B cell (primary cell): Measurements from ENCODE around the gene PPP1R36. TPM values are rescaled to one million over a fixed set of nuclear protein-coding genes. Genes with fewer than 3 reads are reported as not detected.

Experiments used
- ATAC-seq: fragments of 200-7000 bp; cut with Tn5 transposase; one replicate; pipeline ENCODE4 v1.10.0; 2021; ENCODE audit warnings: low read depth, mild to moderate bottlenecking, moderate number of reproducible peaks, moderate library complexity
- CTCF ChIA-PET: fragments of 350-600 bp; sonication (Branson Sonifier 250); formaldehyde crosslinking; loops from one replicate; lab custom pipeline; 2021; ENCODE audit warnings: antibody characterized with exemption, inconsistent platforms; lab: Charles Lee
- POLR2A ChIA-PET: fragments of 350-600 bp; sonication (Branson Sonifier 250); formaldehyde crosslinking; loops from one replicate; lab custom pipeline; 2021; ENCODE audit warnings: antibody characterized with exemption; lab: Charles Lee
- DNase-seq: peaks from one replicate; pipeline ENCODE4 v3.0.0; 2013
- H2AFZ ChIP-seq: 2 replicates; pipeline ENCODE4 v1.6.1; 2012; ENCODE audit warnings: mild to moderate bottlenecking, low read depth, low read length; ENCODE audit not compliant: insufficient read depth, poor library complexity, severe bottlenecking
- H3K27ac ChIP-seq, 2 donors: 1 replicate in 1 of 2; 2 replicates in 1 of 2; pipeline ENCODE4 v1.5.1; 2012 to 2013; ENCODE audit warnings: low read length in 2 of 2, mild to moderate bottlenecking in 2 of 2, moderate library complexity in 1 of 2
- H3K27me3 ChIP-seq, 4 experiments: fragments of 200-600 bp in 1 of 4; sonication (generic) in 1 of 4; replicated peaks in 1 of 4; 1 replicate in 2 of 4; 2 replicates in 2 of 4; pipeline versions ENCODE4 v1.6.1 to v1.7.0; 2013 to 2016; ENCODE audit warnings: low read length in 3 of 4, mild to moderate bottlenecking in 2 of 4, mixed read lengths in 1 of 4, moderate library complexity in 1 of 4; ENCODE audit not compliant: insufficient read depth in 4 of 4, control insufficient read depth in 3 of 4; ENCODE audit errors: control extremely low read depth in 1 of 4
- H3K36me3 ChIP-seq, 2 experiments: replicated peaks in 1 of 2; 1 replicate in 1 of 2; 2 replicates in 1 of 2; pipeline versions ENCODE4 v1.6.1 to v1.7.1; 2013; ENCODE audit warnings: low read length in 1 of 2; ENCODE audit not compliant: insufficient read depth in 2 of 2, control insufficient read depth in 1 of 2; ENCODE audit errors: control extremely low read depth in 1 of 2, extremely low read depth in 1 of 2
- H3K4me1 ChIP-seq, 2 donors: fragments of 200-600 bp in 1 of 2; sonication (generic) in 1 of 2; 1 replicate in 1 of 2; 2 replicates in 1 of 2; pipeline versions ENCODE4 v1.5.1 to v1.6.1; 2013 to 2017; ENCODE audit warnings: low read length in 2 of 2; ENCODE audit not compliant: control insufficient read depth in 2 of 2, insufficient read depth in 2 of 2
- H3K4me2 ChIP-seq: replicated peaks from 2 replicates; pipeline ENCODE3; 2012; ENCODE audit warnings: mild to moderate bottlenecking, low read depth, low read length; ENCODE audit not compliant: poor library complexity, severe bottlenecking
- H3K4me3 ChIP-seq, 5 experiments: fragments of 200-600 bp in 1 of 5; sonication (generic) in 1 of 5; 1 replicate in 3 of 5; 2 replicates in 2 of 5; pipeline versions ENCODE4 v1.5.1 to v1.7.0; 2011 to 2016; ENCODE audit warnings: low read length in 4 of 5, mild to moderate bottlenecking in 4 of 5, low read depth in 2 of 5, control low read depth in 1 of 5, moderate library complexity in 1 of 5; ENCODE audit not compliant: insufficient read depth in 1 of 5; ENCODE audit errors: control extremely low read depth in 1 of 5, extremely low read depth in 1 of 5
- H3K79me2 ChIP-seq: fragments of 200-600 bp; sonication (generic); one replicate; pipeline ENCODE4 v1.6.0; 2016; ENCODE audit warnings: low read length; ENCODE audit not compliant: control insufficient read depth, insufficient read depth
- H3K9ac ChIP-seq: fragments of 200-600 bp; sonication (generic); 2 replicates; pipeline ENCODE4 v1.6.1; 2017; ENCODE audit warnings: mild to moderate bottlenecking, low read length, moderate library complexity
- H3K9me3 ChIP-seq, 3 donors: one replicate each; pipeline versions ENCODE4 v1.6.1 to v1.7.1; 2013; ENCODE audit warnings: low read length in 2 of 3; ENCODE audit not compliant: control insufficient read depth in 2 of 3, insufficient read depth in 1 of 3; ENCODE audit errors: control extremely low read depth in 1 of 3
- H4K20me1 ChIP-seq: 2 replicates; pipeline ENCODE4 v1.6.0; 2012; ENCODE audit warnings: mild to moderate bottlenecking, low read length; ENCODE audit not compliant: insufficient read depth, control insufficient read depth, poor library complexity, severe bottlenecking
- H3K27ac Mint-ChIP-seq: one replicate; pipeline ENCODE4 v1.8.0; 2021; ENCODE audit warnings: mixed read lengths
- H3K27me3 Mint-ChIP-seq: one replicate; pipeline ENCODE4 v1.8.0; 2021; ENCODE audit warnings: mixed read lengths
- H3K4me1 Mint-ChIP-seq: one replicate; pipeline ENCODE4 v1.8.0; 2021; ENCODE audit warnings: mixed read lengths
- H3K4me3 Mint-ChIP-seq: one replicate; pipeline ENCODE4 v1.8.0; 2021; ENCODE audit warnings: mixed read lengths
- H3K9me3 Mint-ChIP-seq: one replicate; pipeline ENCODE4 v1.8.0; 2022; ENCODE audit warnings: mixed read lengths; ENCODE audit not compliant: insufficient read depth
- EZH2 ChIP-seq: IDR thresholded peaks from 2 replicates; pipeline ENCODE4 v1.6.1; 2012; ENCODE audit warnings: borderline replicate concordance, low read depth, mild to moderate bottlenecking, moderate library complexity, low read length; ENCODE audit not compliant: insufficient read depth, poor library complexity, severe bottlenecking
- WGBS: methylation state at CpG from one replicate; pipeline ENCODE4 v1.1.5; 2013; ENCODE audit warnings: missing lambda C conversion rate; ENCODE audit not compliant: insufficient coverage; 5-methylcytosine and 5-hydroxymethylcytosine counted together
- intact Hi-C: fragments of 100-400 bp; cut with micrococcal nuclease; formaldehyde crosslinking; loops from one replicate; pipeline ENCODE4 v1.10.0; 2022
- polyA plus RNA-seq: library from polyadenylated mRNA; depleted of rRNA; stranded (reverse); fragments of >200 nt; gene quantifications from 2 replicates; pipeline ENCODE4 v1.2.3, GENCODE V29; 2012
- total RNA-seq, 2 donors: library from RNA; stranded (reverse); fragments of 120-200 nt in 1 of 2; gene quantifications; 1 replicate in 1 of 2; 2 replicates in 1 of 2; pipeline versions ENCODE4 v1.2.3 to v1.2.4, GENCODE V29; 2013 to 2022
- TF ChIP-seq, protein P1 (sequence below): fragments of 200-600 bp; IDR thresholded peaks from one replicate; pipeline ENCODE4 v1.8.0; 2022; ENCODE audit warnings: antibody characterized with exemption, mild to moderate bottlenecking

Gene PPP1R36
- total and polyA plus RNA-seq, 2 donors (not counting 1 experiment from before 2014, with no cell fraction given), result 0.06 TPM; not detected in 1

DNA sequence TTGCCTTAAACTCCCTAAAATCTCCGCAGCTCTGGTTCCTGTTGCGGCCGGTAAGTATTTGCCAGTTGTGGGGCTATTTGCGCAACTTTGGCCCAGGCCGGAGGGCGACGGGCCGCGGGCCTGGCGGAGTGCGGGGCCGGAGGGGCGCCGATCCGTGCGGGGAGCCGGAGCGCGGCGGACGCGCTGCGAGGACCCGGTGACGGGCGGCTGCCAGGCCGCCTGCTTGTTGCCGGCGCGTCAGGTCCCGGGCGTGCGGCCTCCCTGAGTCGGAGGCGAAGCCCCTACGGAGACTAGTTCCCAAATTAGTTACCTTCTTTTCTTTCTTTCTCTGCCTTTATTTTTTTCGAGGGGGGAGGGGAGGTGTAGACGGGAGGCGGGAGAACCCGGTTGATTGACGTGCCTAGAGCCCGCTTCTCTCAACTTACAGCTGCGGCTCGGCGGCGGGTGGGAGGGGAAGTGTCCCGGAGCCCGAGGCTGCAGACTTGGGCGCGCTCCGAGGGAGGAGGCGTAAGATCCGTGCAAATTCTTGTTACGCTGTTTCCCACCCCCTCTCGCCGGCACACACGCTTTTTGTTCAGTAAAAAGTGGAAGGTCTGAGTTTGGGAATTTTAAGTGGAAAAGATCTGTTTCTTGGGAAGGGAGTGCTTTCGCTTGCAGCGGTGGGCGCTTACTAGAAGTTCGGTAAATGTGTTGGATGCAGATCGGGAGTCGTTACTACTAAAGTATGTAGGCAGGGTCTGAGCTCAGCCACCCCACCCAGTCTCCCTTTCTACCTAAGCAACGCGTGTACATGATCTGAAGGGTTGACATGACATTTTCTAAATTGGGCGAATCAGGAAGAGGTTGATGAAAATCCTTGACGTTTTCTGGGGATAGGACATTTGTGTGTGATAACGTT is 44.6 kb upstream of the PPP1R36 start:
- Histone ChIP-seq H3K4me2 (peak overlapping the region; percentile 86), H3K79me2 (peaks cover 79% of the 10 kb centered on the region), H3K4me3 (peak overlapping the region; percentile 89 to 98 (median 95)), H3K4me1 (peaks cover 66 to 67% of the 10 kb centered on the region in 2 donors), H4K20me1 (peaks cover 41% of the 10 kb centered on the region), H3K9me3 (no peaks in the 10 kb centered on the region), H2AFZ (no peak overlapping the region), H3K27me3 (no peaks in the 10 kb centered on the region), H3K9ac (peak overlapping the region; percentile 95), H3K27ac (peak overlapping the region; percentile 99 to 100), H3K36me3 (no peaks in the 10 kb centered on the region)
- ChIA-PET POLR2A (interaction anchor here (0.6 to 3.4 kb wide), 9 partner anchors 36 to 907 kb away, joined by 3 to 28 read pairs (median 6); partner anchors contain the start of genes AKAP5, HSPA2, MTHFD1 and WDR89), CTCF (interaction anchor here (1.3 to 1.9 kb wide), 2 partner anchors 8 to 117 kb away, joined by 3 to 4 read pairs; no protein-coding TSS in a partner anchor)
- Mint-ChIP-seq H3K27ac (peak overlapping the region; percentile 100), H3K27me3 (no peaks in the 10 kb centered on the region), H3K4me3 (peak overlapping the region; percentile 95), H3K9me3 (no peaks in the 10 kb centered on the region), H3K4me1 (peaks cover 64% of the 10 kb centered on the region)
- peak; percentile 21 for ATAC-seq
- DNase-seq, result peak; percentile 93
- WGBS, result 0% methylated on average over 49 of the region's 68 CpGs
- intact Hi-C loops, result loop anchor here (5.0 kb wide), 5 partner anchors 58 to 907 kb away; partner anchors contain the start of genes FUT8 and SYNE2
- no peak for TF ChIP-seq EZH2
- TF ChIP-seq, protein P1, sequence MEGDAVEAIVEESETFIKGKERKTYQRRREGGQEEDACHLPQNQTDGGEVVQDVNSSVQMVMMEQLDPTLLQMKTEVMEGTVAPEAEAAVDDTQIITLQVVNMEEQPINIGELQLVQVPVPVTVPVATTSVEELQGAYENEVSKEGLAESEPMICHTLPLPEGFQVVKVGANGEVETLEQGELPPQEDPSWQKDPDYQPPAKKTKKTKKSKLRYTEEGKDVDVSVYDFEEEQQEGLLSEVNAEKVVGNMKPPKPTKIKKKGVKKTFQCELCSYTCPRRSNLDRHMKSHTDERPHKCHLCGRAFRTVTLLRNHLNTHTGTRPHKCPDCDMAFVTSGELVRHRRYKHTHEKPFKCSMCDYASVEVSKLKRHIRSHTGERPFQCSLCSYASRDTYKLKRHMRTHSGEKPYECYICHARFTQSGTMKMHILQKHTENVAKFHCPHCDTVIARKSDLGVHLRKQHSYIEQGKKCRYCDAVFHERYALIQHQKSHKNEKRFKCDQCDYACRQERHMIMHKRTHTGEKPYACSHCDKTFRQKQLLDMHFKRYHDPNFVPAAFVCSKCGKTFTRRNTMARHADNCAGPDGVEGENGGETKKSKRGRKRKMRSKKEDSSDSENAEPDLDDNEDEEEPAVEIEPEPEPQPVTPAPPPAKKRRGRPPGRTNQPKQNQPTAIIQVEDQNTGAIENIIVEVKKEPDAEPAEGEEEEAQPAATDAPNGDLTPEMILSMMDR, result no peak
